Ramos (cell line): ENCODE measurements around the gene FXN.
"Not testable (repeated sequence)": the region's sequence is repeated elsewhere in the genome, so short reads cannot be mapped to it uniquely, and the experiment has no call there.

Source experiments
- in situ Hi-C: fragments of 300-500 bp; cut with MboI; formaldehyde crosslinking; loops from one replicate; pipeline ENCODE4 v1.14.3; 2022; ENCODE audit warnings: low sequenced_read_pairs; ENCODE audit not compliant: unreplicated experiment

FXN gene

GRCh38 chr9:69090140-69090750 is 54.7 kb downstream of the FXN start:
- in situ Hi-C loops = no loop called here

DNA sequence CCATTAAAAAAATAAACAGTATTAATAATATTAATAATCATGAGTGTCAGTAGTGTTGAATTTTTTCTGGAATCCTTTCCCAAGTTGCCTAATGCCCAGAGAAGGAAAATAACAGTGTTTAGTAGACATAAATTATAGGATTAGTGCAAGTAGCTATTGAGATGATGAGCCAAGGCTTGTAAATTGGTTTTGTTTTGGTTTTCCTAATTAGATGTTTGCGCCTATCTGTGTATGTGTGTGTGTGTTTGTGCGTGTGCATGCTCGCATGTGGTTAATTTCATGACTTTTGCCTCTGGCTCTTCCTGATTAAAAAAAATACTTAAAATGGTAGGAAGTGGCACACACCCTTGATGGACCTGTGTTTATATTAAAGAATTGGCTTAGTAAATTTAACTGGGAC is 55.4 kb downstream of the FXN start:
- in situ Hi-C loops = no loop called here

DNA sequence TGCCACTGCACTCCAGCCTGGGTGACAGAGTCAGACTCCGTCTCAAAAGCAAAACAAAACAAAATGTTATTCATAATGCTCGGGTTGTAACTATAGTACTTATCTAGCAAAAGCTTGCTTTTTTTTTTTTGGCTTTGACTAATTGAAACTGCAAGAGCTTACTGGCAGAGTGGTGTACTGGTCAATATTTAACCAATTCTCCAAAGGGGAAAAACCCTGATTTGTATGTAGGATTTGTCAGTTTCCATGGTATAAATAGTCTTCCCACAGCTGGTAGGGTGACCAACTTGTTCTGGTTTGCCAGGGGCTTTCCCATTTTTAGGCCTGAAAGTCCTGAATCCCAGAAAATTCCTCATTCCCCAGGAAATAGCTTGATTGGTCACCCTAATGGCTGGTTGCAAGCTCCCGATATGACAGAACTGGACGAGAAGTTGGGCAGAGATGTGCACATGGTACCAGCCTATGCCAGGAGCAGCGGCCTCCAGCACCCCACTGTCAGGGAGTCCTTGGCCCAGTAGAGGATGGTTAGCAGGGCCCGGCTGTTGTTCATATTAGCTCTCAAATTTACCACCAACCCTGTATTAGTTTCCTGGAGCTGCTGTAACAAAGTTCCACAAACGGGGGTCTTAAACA is 58.0 kb downstream of the FXN start:
- in situ Hi-C loops = no loop called here

DNA sequence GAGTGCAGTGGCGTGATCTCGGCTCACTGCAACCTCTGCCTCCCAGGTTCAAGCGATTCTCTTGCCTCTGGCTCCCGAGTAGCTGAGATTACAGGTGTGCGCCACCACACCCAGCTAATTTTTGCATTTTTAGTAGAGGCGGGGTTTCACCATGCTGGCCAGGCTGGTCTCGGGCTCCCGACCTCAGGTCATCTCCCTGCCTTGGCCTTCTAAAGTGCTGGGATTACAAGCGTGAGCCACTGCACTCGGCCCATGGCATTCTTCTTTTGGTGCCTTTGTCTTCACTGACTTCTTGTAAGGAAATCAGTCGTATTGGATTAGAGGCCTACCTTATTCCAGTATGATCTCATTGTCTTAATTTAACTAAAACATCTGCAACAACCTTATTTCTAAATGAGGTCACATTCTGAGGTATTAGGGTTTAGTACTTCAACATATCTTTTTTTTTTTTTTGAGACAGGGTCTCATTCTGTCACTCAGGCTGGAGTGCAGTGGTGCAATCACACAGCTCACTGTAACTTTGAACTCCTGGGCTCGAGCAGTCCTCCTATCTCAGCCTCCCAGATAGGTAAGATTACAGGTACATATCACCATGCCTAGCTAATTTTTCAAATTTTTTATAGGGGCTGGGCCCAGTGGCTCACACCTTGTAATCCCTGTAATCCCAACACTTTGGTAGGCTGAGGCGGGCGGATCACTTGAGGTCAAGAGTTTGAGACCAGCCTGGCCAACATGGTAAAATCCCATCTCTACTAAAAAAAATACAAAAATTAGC is 59.0 kb downstream of the FXN start:
- in situ Hi-C loops = not testable (repeated sequence)

GRCh38 chr9:69097064-69097463 is 61.5 kb downstream of the FXN start:
- in situ Hi-C loops = no loop called here

GRCh38 chr9:69097923-69098593 is 62.5 kb downstream of the FXN start:
- in situ Hi-C loops = no loop called here

GRCh38 chr9:69103348-69103996 is 67.9 kb downstream of the FXN start:
- in situ Hi-C loops = loop anchor here (10.0 kb wide), 1 partner anchor 59 kb away; no protein-coding TSS in a partner anchor

GRCh38 chr9:69104830-69105527 is 69.4 kb downstream of the FXN start:
- in situ Hi-C loops = loop anchor here (10.0 kb wide), 1 partner anchor 60 kb away; no protein-coding TSS in a partner anchor

DNA sequence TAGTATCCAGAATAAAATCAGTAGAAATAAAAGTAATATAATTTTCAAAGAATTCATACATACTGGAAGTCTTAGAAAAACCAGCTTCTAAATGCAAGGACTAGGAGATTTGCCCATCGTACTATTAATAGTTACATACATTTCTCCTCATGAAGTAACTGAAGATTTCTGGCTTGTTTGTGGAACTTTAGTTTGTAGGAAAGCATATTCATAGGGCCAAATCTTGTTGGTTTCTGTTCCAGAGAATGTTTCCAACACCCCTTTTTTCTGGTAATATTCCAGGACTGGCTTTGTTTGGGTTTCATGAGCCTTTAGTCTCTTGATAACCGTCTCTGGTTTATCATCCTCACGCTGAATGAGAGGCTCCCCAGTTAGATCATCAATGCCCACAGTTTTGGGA is 72.2 kb downstream of the FXN start:
- in situ Hi-C loops = loop anchor here (10.0 kb wide), 1 partner anchor 63 kb away; no protein-coding TSS in a partner anchor

GRCh38 chr9:69108706-69109105 is 73.2 kb downstream of the FXN start:
- in situ Hi-C loops = loop anchor here (10.0 kb wide), 1 partner anchor 64 kb away; no protein-coding TSS in a partner anchor

DNA sequence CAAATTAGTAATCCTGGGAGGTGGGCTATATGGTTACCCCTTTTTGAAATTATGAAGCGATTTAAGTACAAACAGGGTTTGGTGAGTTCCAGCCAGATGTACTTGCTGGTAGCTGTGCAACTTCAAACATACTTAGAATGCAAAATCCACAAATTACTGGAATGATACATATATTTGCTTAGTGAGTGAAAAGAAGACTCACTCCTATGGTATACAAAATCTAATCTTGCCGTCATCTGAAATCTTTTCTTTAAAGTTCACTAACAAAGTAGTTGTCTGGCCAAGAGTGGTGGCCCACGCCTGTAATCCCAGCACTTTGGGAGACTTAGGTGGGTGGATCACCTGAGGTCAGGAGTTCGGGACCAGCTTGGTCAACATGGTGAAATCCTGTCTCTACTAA is 73.6 kb downstream of the FXN start:
- in situ Hi-C loops = loop anchor here (10.0 kb wide), 1 partner anchor 64 kb away; no protein-coding TSS in a partner anchor

DNA sequence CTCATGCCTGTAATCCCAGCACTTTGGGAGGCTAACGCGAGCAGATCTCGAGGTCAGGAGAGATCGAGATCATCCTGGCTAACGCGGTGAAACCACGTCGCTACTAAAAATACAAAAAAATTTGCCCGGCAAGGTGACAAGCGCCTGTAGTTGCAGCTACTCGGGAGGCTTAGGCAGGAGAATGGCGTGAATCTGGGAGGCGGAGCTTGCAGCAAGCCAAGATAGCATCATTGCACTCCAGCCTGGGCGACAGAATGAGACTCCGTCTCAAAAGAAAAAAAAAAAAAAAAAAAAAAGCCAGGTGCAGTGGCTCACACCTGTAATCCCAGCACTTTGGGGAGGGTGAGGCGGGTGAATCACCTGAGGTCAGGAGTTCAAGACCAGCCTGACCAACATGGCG is 77.1 kb downstream of the FXN start:
- in situ Hi-C loops = not testable (repeated sequence)

- in situ Hi-C loops = no loop called here
These were observed 80.1 kb downstream of the FXN start for GRCh38 chr9:69115621-69116020.

DNA sequence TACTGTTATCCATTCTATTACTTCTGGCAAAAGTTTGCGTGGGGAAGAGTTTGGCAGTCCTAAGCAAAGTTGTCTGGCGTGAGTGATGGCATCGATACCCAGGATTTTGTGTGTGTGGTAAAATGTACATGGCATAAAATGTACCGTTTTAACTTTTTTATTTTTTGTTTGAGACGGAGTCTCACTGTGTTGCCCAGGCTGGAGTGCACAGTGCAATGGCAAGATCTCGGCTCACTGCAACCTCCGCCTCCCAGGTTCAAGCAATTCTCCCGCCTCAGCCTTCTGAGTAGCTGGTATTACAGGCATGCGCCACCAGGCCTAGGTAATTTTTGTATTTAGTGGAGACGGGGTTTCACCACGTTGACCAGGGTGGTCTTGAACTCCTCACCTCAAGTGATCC is 83.1 kb downstream of the FXN start:
- in situ Hi-C loops = no loop called here

DNA sequence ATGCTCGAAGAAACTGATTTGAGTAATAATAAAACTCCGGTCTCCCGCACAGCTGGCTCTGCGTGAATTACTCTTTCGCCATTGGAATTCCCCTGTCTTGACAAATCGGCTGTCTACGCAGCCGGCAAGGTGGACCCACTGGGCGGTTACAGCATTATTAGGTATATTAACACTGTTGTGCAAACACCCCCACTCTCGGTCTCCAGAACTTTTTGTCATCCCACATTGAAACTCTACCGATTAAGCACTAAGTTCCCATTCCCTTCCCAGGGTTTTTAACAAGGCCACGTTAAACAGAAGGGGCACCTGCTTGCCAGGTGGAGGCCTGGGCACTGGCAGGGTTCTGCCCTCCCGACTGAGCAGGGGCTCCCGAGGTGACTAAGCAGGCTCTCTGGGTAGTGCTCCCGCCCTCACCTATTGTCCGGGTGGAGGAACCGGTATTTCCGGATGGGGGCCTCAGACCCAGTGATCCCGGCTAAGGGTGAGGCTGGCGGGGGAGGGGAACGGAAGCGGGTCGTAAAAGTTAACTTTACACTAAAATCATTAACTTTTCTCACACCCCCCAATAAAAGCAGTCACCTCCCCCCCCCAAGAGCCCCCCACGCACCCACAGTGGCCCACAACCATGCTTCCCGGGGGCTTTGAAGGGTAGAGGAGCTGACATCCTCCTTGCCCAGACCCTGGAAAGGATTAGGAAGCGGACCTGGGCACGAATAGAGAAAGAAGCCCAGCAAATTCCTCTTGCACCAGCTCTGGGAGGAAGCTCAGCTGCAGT is 85.0 kb downstream of the FXN start:
- in situ Hi-C loops = no loop called here

DNA sequence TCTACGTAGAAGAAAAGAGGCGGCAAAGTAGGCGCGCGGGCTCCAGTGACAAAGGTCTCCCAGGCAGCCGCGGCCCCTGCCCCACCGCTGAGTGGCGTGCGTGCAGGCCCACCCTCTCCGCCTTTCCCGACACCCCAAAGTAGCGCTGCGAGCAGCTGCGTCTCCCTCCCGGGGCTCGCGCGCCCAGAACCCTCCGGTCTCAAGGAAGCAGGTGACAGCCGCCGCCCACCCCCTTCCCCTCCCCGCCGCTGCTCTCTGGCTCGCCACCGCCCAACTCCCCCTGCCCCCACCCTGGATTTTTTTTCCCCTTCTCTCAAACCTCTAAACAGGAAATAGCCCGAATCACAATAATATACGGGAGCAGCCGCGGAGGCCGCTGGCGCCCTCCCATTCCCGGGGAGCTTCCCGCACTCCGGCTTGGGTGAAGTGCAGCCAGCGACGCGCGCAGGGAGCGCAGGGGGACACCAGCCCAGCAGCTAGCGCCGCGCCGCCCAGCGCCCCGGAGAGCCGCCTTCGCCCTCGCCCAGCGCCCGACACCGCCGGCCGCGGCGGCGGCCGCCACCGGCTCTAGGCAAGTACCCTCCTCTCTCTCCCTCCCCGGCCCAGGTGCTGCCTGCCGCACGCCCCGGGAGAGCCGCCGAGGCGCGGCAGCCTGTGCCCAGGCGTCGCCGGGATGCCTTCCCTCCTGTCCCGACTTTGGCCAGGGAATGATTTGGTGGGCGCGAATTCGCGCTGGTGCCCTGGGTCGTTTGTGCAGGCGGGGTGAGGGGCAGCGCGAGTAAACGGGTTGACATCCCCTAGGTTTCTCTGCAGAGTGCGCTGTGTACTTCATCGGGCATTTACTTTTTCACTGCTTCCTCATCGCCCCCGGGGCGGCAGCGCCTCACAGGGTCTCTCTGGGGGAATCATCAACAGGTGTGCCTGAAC is 85.9 kb downstream of the FXN start:
- in situ Hi-C loops = no loop called here

GRCh38 chr9:69122082-69122548 is 86.6 kb downstream of the FXN start:
- in situ Hi-C loops = no loop called here
